ENCODE data around the gene L1TD1.

The L1TD1 gene

DNA sequence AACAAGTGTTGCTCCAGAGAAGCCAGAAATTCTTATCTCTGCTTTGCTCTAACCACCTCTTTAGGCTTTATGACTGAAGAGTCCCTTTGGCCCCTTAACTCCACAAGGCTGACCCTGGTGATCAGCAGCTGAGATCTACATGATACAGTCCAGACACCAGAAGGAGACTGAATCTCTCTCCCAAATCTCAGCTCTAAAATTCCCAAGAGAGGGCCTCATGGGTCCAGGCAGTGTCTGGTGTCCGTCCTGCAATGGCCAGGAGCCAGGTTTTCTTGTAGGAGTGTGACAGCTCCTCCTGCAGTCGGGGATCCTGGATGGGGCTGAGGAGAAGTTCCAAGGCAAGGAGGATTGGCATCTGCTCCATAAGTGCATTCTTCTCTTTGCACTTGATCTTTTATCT, 35.3 kb downstream of the L1TD1 start:
- Mint-ChIP-seq H3K4me3 (no peak overlapping the region), H3K9me3 (no peaks in the 10 kb centered on the region), H3K27me3 (ENCODE audit: low read depth) (peaks cover 13% of the 10 kb centered on the region), H3K4me1 (peaks cover 47% of the 10 kb centered on the region), H3K27ac (no peak overlapping the region), H3K36me3 (ENCODE audit: low read depth) (no peaks in the 10 kb centered on the region)
- TF ChIP-seq, protein P1, sequence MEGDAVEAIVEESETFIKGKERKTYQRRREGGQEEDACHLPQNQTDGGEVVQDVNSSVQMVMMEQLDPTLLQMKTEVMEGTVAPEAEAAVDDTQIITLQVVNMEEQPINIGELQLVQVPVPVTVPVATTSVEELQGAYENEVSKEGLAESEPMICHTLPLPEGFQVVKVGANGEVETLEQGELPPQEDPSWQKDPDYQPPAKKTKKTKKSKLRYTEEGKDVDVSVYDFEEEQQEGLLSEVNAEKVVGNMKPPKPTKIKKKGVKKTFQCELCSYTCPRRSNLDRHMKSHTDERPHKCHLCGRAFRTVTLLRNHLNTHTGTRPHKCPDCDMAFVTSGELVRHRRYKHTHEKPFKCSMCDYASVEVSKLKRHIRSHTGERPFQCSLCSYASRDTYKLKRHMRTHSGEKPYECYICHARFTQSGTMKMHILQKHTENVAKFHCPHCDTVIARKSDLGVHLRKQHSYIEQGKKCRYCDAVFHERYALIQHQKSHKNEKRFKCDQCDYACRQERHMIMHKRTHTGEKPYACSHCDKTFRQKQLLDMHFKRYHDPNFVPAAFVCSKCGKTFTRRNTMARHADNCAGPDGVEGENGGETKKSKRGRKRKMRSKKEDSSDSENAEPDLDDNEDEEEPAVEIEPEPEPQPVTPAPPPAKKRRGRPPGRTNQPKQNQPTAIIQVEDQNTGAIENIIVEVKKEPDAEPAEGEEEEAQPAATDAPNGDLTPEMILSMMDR (IDR thresholded peaks at IDR 0.05; ENCODE audit: unreplicated experiment in 3 of 3) = no peak

DNA sequence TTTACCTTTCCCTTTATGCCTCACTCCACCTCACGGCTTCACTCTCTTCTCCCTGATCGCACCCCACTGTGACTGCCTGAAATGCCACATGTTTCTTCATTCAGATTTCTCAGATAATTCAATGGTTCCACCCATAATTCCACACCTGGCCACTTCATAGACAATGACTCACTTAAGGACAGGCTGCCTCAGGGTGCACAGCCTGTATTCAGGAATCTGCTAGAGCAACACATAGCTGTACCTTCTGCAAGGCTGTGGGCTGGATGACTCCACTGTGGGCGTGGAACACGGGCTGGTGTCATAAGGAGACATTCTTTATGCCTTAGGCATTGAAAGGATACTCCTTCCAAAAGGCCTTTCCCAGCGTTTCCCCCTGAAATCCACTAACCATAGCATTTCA, 36.1 kb downstream of the L1TD1 start:
- TF ChIP-seq, protein P1 (IDR thresholded peaks at IDR 0.05; ENCODE audit: unreplicated experiment in 3 of 3) = no peak
- Mint-ChIP-seq H3K27me3 (ENCODE audit: low read depth) (peaks cover 13% of the 10 kb centered on the region), H3K9me3 (no peaks in the 10 kb centered on the region), H3K27ac (peak overlapping the region in 2 of 3 experiments; percentile 1 to 3), H3K4me1 (peaks cover 49% of the 10 kb centered on the region), H3K4me3 (no peak overlapping the region), H3K36me3 (ENCODE audit: low read depth) (no peaks in the 10 kb centered on the region)

DNA sequence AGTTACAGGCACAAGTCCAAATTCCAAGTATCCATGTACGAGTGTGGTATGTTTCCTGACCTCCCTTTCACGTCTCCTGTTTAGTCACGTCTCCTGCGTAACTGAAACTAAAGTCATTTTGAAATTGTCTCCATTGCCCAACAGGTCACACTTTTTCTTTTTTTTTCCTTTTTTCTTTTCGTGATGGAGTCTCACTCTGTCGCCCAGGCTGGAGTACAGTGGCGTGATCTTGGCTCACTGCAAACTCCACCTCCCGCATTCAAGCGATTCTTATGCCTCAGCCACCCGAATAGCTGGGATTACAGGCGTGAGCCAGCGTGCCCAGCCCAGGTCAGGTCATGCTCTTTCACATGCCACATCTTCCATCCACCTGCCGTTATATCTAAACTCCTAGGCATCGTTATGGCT, 38.2 kb downstream of the L1TD1 start:
- TF ChIP-seq, protein P1 (IDR thresholded peaks at IDR 0.05; ENCODE audit: unreplicated experiment in 3 of 3) = no peak
- H3K4me3 Mint-ChIP-seq = peak overlapping the region in 1 of 3 experiments; percentile 18
- H3K27me3 Mint-ChIP-seq (ENCODE audit: low read depth) = peaks cover 13% of the 10 kb centered on the region
- H3K36me3 Mint-ChIP-seq (ENCODE audit: low read depth) = no peaks in the 10 kb centered on the region
- H3K27ac Mint-ChIP-seq = peak overlapping the region; percentile 12 to 59 (median 45)
- peaks cover 49% of the 10 kb centered on the region for H3K4me1 Mint-ChIP-seq
- H3K9me3 Mint-ChIP-seq = no peaks in the 10 kb centered on the region

DNA sequence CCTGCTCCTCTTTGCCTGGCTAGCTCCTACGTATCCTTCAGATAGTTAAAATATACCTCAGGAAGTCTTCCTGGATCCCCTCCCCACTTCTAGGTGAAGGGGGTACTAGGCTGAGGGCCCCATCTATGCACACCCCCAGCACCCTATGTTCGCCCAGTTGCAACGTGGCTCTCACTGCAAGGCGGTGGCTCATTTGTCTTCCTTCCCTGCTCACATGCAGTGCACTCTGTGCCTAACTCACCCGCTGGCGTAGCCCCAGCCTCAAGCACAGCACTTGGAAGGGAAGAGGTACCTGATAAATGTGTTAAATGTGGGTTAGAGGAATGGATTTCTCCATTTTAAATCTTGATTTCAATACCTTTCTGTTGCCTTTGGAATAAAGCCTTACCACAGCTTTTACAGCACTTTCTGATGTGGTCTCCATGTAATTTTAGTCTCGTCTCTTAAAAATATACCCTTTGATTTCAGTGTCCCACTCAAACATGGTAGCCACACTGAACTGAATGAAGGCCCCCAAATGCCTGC, 39.3 kb downstream of the L1TD1 start:
- Mint-ChIP-seq H3K4me3 (no peak overlapping the region), H3K4me1 (peaks cover 38% of the 10 kb centered on the region), H3K27ac (peak overlapping the region in 1 of 3 experiments; percentile 45), H3K36me3 (ENCODE audit: low read depth) (no peaks in the 10 kb centered on the region), H3K27me3 (ENCODE audit: low read depth) (peaks cover 18% of the 10 kb centered on the region), H3K9me3 (no peaks in the 10 kb centered on the region)
- TF ChIP-seq, protein P1 (IDR thresholded peaks at IDR 0.05; ENCODE audit: unreplicated experiment in 3 of 3) = no peak

DNA sequence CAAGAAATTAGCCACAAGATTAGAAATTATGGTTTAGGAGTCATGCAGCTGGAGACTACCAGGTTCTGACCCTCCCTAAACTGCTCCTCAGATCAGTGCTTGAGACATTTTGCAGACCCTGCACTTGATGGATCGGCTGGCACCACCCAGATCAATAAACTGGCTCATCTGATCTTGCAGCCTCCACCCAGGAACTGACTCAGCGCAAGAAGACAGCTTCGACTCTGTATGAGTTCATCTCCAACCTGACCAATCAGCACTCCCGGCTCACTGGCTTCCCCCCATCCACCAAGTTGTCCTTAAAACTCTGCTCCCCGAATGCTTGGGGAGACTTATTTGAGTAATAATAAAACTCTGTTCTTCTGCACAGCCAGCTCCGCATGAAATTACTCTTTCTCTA, 40.0 kb downstream of the L1TD1 start:
- Mint-ChIP-seq H3K27me3 (ENCODE audit: low read depth) (peaks cover 18% of the 10 kb centered on the region), H3K27ac (peak overlapping the region in 2 of 3 experiments; percentile 40 to 45), H3K4me3 (no peak overlapping the region), H3K4me1 (peaks cover 35% of the 10 kb centered on the region), H3K36me3 (ENCODE audit: low read depth) (no peaks in the 10 kb centered on the region), H3K9me3 (no peaks in the 10 kb centered on the region)
- TF ChIP-seq, protein P1 (IDR thresholded peaks at IDR 0.05; ENCODE audit: unreplicated experiment in 3 of 3) = no peak

DNA sequence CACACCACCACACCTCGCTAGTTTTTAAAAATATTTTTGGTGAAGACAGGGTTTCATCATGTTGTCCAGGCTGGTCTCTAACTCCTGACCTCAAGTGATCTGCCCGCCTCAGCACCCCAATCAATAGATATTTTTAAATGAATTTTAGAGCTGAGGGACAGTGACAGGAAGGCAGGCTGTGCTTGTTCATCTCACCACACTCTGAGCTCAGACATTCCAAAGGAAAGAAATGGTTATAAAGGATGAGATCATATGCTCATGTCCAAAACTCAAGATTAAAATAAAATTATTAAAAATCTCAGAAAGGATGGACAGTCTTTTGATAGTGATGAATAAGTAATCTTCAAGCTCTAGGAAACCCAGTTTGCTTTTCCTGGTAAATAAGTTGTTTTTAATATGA, 40.9 kb downstream of the L1TD1 start:
- Mint-ChIP-seq H3K4me1 (peaks cover 33% of the 10 kb centered on the region), H3K27ac (peak overlapping the region; percentile 8 to 51 (median 26)), H3K4me3 (no peak overlapping the region), H3K27me3 (ENCODE audit: low read depth) (peaks cover 18% of the 10 kb centered on the region), H3K36me3 (ENCODE audit: low read depth) (no peaks in the 10 kb centered on the region), H3K9me3 (no peaks in the 10 kb centered on the region)
- TF ChIP-seq, protein P1 (IDR thresholded peaks at IDR 0.05; ENCODE audit: unreplicated experiment in 3 of 3) = no peak

All from nephron (organoid).